Measurements from ENCODE around the gene ZNF407.

Gene ZNF407

GRCh38 chr18:74796841-74797576 lies 199.3 kb downstream of the ZNF407 start:
- no peak for DNase-seq

- DNase-seq, result no peak
Observed at GRCh38 chr18:74797577-74798151, 200.0 kb downstream of the ZNF407 start.

GRCh38 chr18:74799542-74799941 lies 201.9 kb downstream of the ZNF407 start:
- DNase-seq, result no peak

GRCh38 chr18:74800098-74800497 lies 202.4 kb downstream of the ZNF407 start:
- no peak for DNase-seq

GRCh38 chr18:74803117-74803516 lies 205.4 kb downstream of the ZNF407 start:
- DNase-seq, result no peak

GRCh38 chr18:74803769-74804168 lies 206.1 kb downstream of the ZNF407 start:
- DNase-seq, result no peak

- DNase-seq, result no peak
Observed at GRCh38 chr18:74804677-74805076, 207.0 kb downstream of the ZNF407 start.

- DNase-seq, result no peak
Observed at GRCh38 chr18:74806073-74806472, 208.4 kb downstream of the ZNF407 start.

GRCh38 chr18:74806700-74807416 lies 209.2 kb downstream of the ZNF407 start:
- no peak for DNase-seq

- no peak for DNase-seq
Observed at GRCh38 chr18:74817576-74817975, 219.9 kb downstream of the ZNF407 start.

GRCh38 chr18:74818516-74819175 lies 221.0 kb downstream of the ZNF407 start:
- DNase-seq, result no peak

- DNase-seq, result no peak
Observed at GRCh38 chr18:74819433-74820059, 221.9 kb downstream of the ZNF407 start.

- DNase-seq, result no peak
Observed at GRCh38 chr18:74820160-74820780, 222.6 kb downstream of the ZNF407 start.

GRCh38 chr18:74825460-74825859 lies 227.8 kb downstream of the ZNF407 start:
- DNase-seq, result no peak

- DNase-seq, result no peak
Observed at GRCh38 chr18:74826572-74826971, 228.9 kb downstream of the ZNF407 start.

- DNase-seq, result no peak
Observed at GRCh38 chr18:74828200-74828599, 230.5 kb downstream of the ZNF407 start.

GRCh38 chr18:74831571-74832250 lies 234.0 kb downstream of the ZNF407 start:
- no peak for DNase-seq

- no peak for DNase-seq
Observed at GRCh38 chr18:74832381-74832780, 234.7 kb downstream of the ZNF407 start.

- DNase-seq, result no peak
Observed at GRCh38 chr18:74832999-74833398, 235.3 kb downstream of the ZNF407 start.

- DNase-seq, result no peak
Observed at GRCh38 chr18:74834424-74835309, 237.0 kb downstream of the ZNF407 start.
